ENCODE results near the gene DHRS1.

Gene DHRS1

DNA sequence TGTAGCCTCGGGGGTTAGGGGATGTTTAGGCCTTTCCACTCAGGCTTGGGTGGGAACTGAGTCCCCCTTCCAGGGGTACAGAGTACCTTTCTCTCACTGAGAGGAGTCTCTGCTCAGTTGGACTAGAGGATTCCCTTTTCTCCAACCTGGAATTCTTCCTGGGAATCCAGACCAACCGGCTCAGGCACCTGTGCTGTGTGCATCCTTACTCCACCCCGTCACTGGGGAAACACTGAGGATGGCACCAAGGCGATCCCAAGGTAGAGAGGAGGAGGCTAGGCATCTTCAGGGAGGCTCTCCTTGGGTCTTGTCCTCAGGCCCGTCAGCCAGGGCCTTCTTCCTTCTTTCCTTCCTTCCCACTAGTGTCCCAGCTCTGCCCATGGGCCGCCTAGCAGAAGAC lies 35.7 kb downstream of the DHRS1 start:
- H3K9me3 ChIP-seq (ENCODE audit: control insufficient read depth, insufficient read depth, low read depth, low read length): no peaks in the 10 kb centered on the region
- TF ChIP-seq ZNF433 (tag by site-specific recombination; IDR thresholded peaks at IDR 0.05; ENCODE audit: low read depth) (no peak), ZNF311 (tag by site-specific recombination; IDR thresholded peaks at IDR 0.05; ENCODE audit: borderline replicate concordance) (no peak), ZNF501 (tag by site-specific recombination; IDR thresholded peaks at IDR 0.05) (no peak), BCL11A (tag by site-specific recombination; IDR thresholded peaks at IDR 0.05; ENCODE audit: low read depth) (no peak), GLIS1 (tag by site-specific recombination; IDR thresholded peaks at IDR 0.05) (no peak)
- TF ChIP-seq, protein P1, sequence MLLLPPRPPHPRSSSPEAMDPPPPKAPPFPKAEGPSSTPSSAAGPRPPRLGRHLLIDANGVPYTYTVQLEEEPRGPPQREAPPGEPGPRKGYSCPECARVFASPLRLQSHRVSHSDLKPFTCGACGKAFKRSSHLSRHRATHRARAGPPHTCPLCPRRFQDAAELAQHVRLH (tag by site-specific recombination; IDR thresholded peaks at IDR 0.05): no peak
- TF ChIP-seq, protein P2, sequence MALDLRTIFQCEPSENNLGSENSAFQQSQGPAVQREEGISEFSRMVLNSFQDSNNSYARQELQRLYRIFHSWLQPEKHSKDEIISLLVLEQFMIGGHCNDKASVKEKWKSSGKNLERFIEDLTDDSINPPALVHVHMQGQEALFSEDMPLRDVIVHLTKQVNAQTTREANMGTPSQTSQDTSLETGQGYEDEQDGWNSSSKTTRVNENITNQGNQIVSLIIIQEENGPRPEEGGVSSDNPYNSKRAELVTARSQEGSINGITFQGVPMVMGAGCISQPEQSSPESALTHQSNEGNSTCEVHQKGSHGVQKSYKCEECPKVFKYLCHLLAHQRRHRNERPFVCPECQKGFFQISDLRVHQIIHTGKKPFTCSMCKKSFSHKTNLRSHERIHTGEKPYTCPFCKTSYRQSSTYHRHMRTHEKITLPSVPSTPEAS (tag by site-specific recombination; IDR thresholded peaks at IDR 0.05): no peak
- TF ChIP-seq, protein P3, sequence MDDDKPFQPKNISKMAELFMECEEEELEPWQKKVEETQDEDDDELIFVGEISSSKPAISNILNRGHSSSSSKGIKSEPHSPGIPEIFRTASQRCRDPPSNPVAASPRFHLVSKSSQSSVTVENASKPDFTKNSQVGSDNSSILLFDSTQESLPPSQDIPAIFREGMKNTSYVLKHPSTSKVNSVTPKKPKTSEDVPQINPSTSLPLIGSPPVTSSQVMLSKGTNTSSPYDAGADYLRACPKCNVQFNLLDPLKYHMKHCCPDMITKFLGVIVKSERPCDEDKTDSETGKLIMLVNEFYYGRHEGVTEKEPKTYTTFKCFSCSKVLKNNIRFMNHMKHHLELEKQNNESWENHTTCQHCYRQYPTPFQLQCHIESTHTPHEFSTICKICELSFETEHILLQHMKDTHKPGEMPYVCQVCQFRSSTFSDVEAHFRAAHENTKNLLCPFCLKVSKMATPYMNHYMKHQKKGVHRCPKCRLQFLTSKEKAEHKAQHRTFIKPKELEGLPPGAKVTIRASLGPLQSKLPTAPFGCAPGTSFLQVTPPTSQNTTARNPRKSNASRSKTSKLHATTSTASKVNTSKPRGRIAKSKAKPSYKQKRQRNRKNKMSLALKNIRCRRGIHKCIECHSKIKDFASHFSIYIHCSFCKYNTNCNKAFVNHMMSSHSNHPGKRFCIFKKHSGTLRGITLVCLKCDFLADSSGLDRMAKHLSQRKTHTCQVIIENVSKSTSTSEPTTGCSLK (tag by site-specific recombination; IDR thresholded peaks at IDR 0.05): no peak
- TF ChIP-seq, protein P4, sequence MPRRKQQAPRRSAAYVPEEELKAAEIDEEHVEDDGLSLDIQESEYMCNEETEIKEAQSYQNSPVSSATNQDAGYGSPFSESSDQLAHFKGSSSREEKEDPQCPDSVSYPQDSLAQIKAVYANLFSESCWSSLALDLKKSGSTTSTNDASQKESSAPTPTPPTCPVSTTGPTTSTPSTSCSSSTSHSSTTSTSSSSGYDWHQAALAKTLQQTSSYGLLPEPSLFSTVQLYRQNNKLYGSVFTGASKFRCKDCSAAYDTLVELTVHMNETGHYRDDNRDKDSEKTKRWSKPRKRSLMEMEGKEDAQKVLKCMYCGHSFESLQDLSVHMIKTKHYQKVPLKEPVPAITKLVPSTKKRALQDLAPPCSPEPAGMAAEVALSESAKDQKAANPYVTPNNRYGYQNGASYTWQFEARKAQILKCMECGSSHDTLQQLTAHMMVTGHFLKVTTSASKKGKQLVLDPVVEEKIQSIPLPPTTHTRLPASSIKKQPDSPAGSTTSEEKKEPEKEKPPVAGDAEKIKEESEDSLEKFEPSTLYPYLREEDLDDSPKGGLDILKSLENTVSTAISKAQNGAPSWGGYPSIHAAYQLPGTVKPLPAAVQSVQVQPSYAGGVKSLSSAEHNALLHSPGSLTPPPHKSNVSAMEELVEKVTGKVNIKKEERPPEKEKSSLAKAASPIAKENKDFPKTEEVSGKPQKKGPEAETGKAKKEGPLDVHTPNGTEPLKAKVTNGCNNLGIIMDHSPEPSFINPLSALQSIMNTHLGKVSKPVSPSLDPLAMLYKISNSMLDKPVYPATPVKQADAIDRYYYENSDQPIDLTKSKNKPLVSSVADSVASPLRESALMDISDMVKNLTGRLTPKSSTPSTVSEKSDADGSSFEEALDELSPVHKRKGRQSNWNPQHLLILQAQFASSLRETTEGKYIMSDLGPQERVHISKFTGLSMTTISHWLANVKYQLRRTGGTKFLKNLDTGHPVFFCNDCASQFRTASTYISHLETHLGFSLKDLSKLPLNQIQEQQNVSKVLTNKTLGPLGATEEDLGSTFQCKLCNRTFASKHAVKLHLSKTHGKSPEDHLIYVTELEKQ (tag by site-specific recombination; IDR thresholded peaks at IDR 0.05; ENCODE audit: borderline replicate concordance): no peak
- POLR2A ChIA-PET: interaction anchor here (3.2 to 3.6 kb wide), 2 partner anchors 7 to 21 kb away, joined by 14 to 16 read pairs; partner anchors contain the start of genes RABGGTA and TINF2
- no peak overlapping the region for H3K27ac ChIP-seq (ENCODE audit: extremely low read depth, low read depth, low read length)
- peaks cover 0 to 30% of the 10 kb centered on the region in 2 experiments; a peak in 1 of 3 replicates for H3K36me3 ChIP-seq (ENCODE audit: control insufficient read depth in 2 of 2, insufficient read depth in 1 of 2, low read length in 2 of 2)
- no peaks in the 10 kb centered on the region for H3K4me1 ChIP-seq (ENCODE audit: control insufficient read depth, insufficient read depth, low read length)
- CTCF ChIA-PET: no interaction called here
- H3K4me3 ChIP-seq (ENCODE audit: low read depth, low read length): no peak overlapping the region

DNA sequence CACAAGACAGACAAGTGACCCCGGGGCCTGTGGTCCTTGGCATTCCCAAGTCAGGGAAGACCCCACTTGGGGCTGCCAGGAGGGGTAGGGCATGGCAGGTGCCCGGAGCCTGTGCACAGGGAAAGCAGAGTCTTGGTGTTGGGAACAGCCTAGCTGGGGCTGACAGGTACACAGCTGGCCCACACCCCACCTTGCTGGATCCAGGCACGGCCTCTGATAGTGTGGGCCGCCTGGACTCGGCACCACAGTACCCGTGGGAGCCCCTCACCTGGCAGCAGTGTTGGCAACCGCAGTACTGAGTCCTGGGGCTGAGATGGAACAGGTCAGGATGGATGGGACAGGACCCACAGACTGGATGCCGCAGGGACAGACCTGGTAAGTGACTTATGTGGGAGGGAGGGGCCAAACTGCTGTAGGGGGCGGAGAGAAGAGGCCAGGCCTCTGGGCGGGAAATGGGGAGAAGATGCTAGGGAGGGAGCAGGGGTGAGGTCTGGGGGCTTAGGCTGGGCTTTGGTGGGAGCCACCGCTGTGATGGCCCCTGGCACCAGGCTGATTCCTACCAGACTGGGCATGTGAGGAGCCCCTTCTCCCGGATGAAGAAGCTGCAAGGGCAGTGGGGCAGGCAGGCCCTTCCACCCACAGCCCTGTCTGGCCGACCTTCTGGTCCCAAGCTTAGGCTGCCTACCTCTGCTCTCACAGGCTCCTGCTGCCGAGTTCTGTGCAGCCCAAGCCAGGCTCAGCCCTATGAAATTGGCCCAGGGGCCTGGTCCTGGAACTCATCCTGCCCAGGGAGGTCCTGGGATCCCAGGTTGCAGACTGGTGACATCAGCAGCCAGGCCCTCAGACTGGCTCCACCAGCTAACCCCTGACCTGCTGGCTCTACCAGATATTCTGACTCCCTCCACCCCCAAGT lies 36.5 kb downstream of the DHRS1 start, which contains the start of gene TGM1:
TSS of gene TGM1 (minus strand) at position 357 of the 913 bp plus-strand sequence. CDS start 825 bp downstream, outside the sequence.
- no peak within 1 kb of the TSS for H3K27ac ChIP-seq (ENCODE audit: extremely low read depth, low read depth, low read length)
- TF ChIP-seq SP3 (tag by site-specific recombination; IDR thresholded peaks at IDR 0.05) (0 out of 2 replicates have a peak, but pooled peaks have one; percentile 33), ZNF548 (tag by site-specific recombination; IDR thresholded peaks at IDR 0.05) (no peak)
- no peaks in the 10 kb centered on the region for H3K9me3 ChIP-seq (ENCODE audit: control insufficient read depth, insufficient read depth, low read depth, low read length)
- ChIA-PET POLR2A (interaction anchor here (3.2 to 3.6 kb wide), 2 partner anchors 8 to 20 kb away, joined by 14 to 16 read pairs; partner anchors contain the start of genes RABGGTA and TINF2), CTCF (interaction anchor here (1.0 to 1.4 kb wide), 4 partner anchors 18 to 89 kb away, joined by 3 to 6 read pairs (median 4); partner anchors contain the start of gene TINF2)
- no peak within 1 kb of the TSS for H3K4me3 ChIP-seq (ENCODE audit: low read depth, low read length)
- H3K36me3 ChIP-seq (ENCODE audit: control insufficient read depth in 2 of 2, insufficient read depth in 1 of 2, low read length in 2 of 2): peaks cover 0 to 27% of the 10 kb centered on the region in 2 experiments; a peak in 1 of 3 replicates
- H3K4me1 ChIP-seq (ENCODE audit: control insufficient read depth, insufficient read depth, low read length): no peaks in the 10 kb centered on the region

Measured in HEK293 (cell line).